H1 (cell line): ENCODE measurements around the gene APOC4. TPM values are rescaled to one million over a fixed set of nuclear protein-coding genes. Genes with fewer than 3 reads are reported as not detected.
A peak's percentile ranks its signal among the peaks of the same experiment; 100 is the strongest.

ENCODE experiments used
- CTCF ChIA-PET: fragments of 300-600 bp; sonication (Branson Sonifier 250); formaldehyde crosslinking; loops from one replicate; lab custom pipeline; 2021; ENCODE audit not compliant: partially characterized antibody; lab: Charles Lee
- POLR2A ChIA-PET: fragments of 300-600 bp; sonication (Branson Sonifier 250); formaldehyde crosslinking; loops from one replicate; lab custom pipeline; 2021; ENCODE audit warnings: inconsistent platforms; ENCODE audit not compliant: partially characterized antibody; lab: Charles Lee
- DNase-seq, 2 experiments: peaks; one replicate each; pipeline versions ENCODE4 v3.0.0 to v3.0.0-alpha.2; 2010 to 2022; ENCODE audit warnings: low spot score in 2 of 2, low read depth in 1 of 2, mixed read lengths in 1 of 2
- FAIRE-seq: peaks from 2 replicates; lab custom pipeline; 2011; peaks lifted over from hg19 to GRCh38; lab: Jason Lieb, UNC
- H2AFZ ChIP-seq: 2 replicates; pipeline ENCODE4 v1.8.1; 2012; ENCODE audit warnings: low read length, inconsistent platforms
- H2AK5ac ChIP-seq: 2 replicates; pipeline ENCODE4 v1.6.1; 2013; ENCODE audit warnings: low read depth, low read length
- H2BK120ac ChIP-seq: replicated peaks from 2 replicates; pipeline ENCODE3; 2013; ENCODE audit warnings: low read depth, low read length, inconsistent platforms
- H2BK12ac ChIP-seq: 2 replicates; pipeline ENCODE4 v1.6.1; 2013; ENCODE audit warnings: low read depth, low read length
- H2BK15ac ChIP-seq: 2 replicates; pipeline ENCODE4 v1.6.1; 2013; ENCODE audit warnings: low read length
- H2BK20ac ChIP-seq: 2 replicates; pipeline ENCODE4 v1.6.1; 2013; ENCODE audit warnings: low read length
- H2BK5ac ChIP-seq: 2 replicates; pipeline ENCODE4 v1.6.1; 2013; ENCODE audit warnings: low read depth, low read length
- H3K14ac ChIP-seq: 2 replicates; pipeline ENCODE4 v1.6.1; 2013; ENCODE audit warnings: inconsistent platforms; ENCODE audit not compliant: insufficient read length
- H3K18ac ChIP-seq: 2 replicates; pipeline ENCODE4 v1.6.1; 2013; ENCODE audit warnings: low read length; ENCODE audit errors: extremely low read depth
- H3K23ac ChIP-seq: 2 replicates; pipeline ENCODE4 v1.6.1; 2013; ENCODE audit warnings: inconsistent platforms; ENCODE audit not compliant: insufficient read length
- H3K23me2 ChIP-seq: 2 replicates; pipeline ENCODE4 v1.6.1; 2013; ENCODE audit warnings: low read depth, low read length
- H3K27ac ChIP-seq: 2 replicates; pipeline ENCODE4 v1.6.1; 2011; ENCODE audit warnings: low read depth, low read length, inconsistent platforms
- H3K27me3 ChIP-seq, 4 experiments: replicated peaks in 1 of 4; 1 replicate in 1 of 4; 2 replicates in 3 of 4; pipeline versions ENCODE4 v1.6.1 to v1.8.1; 2011 to 2013; ENCODE audit warnings: low read length in 3 of 4, mild to moderate bottlenecking in 3 of 4, inconsistent platforms in 2 of 4, mixed read lengths in 2 of 4, moderate library complexity in 1 of 4; ENCODE audit not compliant: control insufficient read depth in 3 of 4, insufficient read depth in 3 of 4; ENCODE audit errors: extremely low read depth in 1 of 4
- H3K36me3 ChIP-seq, 4 experiments: 2 replicates each; pipeline versions ENCODE4 v1.6.1 to v1.8.1; 2011 to 2013; ENCODE audit warnings: mild to moderate bottlenecking in 4 of 4, low read length in 3 of 4, moderate library complexity in 2 of 4, control low read depth in 1 of 4, inconsistent platforms in 1 of 4; ENCODE audit not compliant: insufficient read depth in 4 of 4, control insufficient read depth in 2 of 4
- H3K4ac ChIP-seq: replicated peaks from 2 replicates; pipeline ENCODE3; 2013; ENCODE audit warnings: low read length, low read depth, mixed read lengths, inconsistent platforms; ENCODE audit not compliant: insufficient read length
- H3K4me1 ChIP-seq, 4 experiments: replicated peaks in 1 of 4; 1 replicate in 1 of 4; 2 replicates in 3 of 4; pipeline versions ENCODE4 v1.6.1 to v1.8.1; 2011 to 2013; ENCODE audit warnings: low read length in 3 of 4, inconsistent platforms in 2 of 4, mixed read lengths in 1 of 4; ENCODE audit not compliant: insufficient read depth in 4 of 4, control insufficient read depth in 3 of 4
- H3K4me2 ChIP-seq, 2 experiments: 2 replicates each; pipeline versions ENCODE4 v1.6.1 to v1.8.1; 2011 to 2013; ENCODE audit warnings: low read depth in 2 of 2, low read length in 2 of 2, control low read depth in 1 of 2, inconsistent platforms in 1 of 2, mild to moderate bottlenecking in 1 of 2; ENCODE audit not compliant: insufficient read depth in 1 of 2
- H3K4me3 ChIP-seq, 4 experiments: fragments of 200-600, 300-600 bp in 1 of 4; sonication (generic), shearing (Covaris generic), sonication (Bioruptor Twin) in 1 of 4; 2 replicates each; pipeline versions ENCODE4 v1.5.1 to v1.8.1; 2011 to 2016; ENCODE audit warnings: low read length in 4 of 4, low read depth in 3 of 4, control low read depth in 2 of 4, inconsistent platforms in 2 of 4, mild to moderate bottlenecking in 2 of 4, mixed read lengths in 1 of 4, moderate library complexity in 1 of 4; ENCODE audit not compliant: insufficient read depth in 2 of 4; ENCODE audit errors: extremely low read depth in 1 of 4
- H3K56ac ChIP-seq: replicated peaks from 2 replicates; pipeline ENCODE3; 2013; ENCODE audit warnings: low read depth, mild to moderate bottlenecking, mixed read lengths, low read length, inconsistent platforms; ENCODE audit not compliant: insufficient read length
- H3K79me1 ChIP-seq: 2 replicates; pipeline ENCODE4 v1.6.1; 2013; ENCODE audit warnings: low read depth, low read length, control low read depth
- H3K79me2 ChIP-seq, 2 experiments: 2 replicates each; pipeline versions ENCODE4 v1.6.1 to v1.8.1; 2012 to 2013; ENCODE audit warnings: low read length in 2 of 2, mild to moderate bottlenecking in 2 of 2, inconsistent platforms in 1 of 2; ENCODE audit not compliant: insufficient read depth in 2 of 2, control insufficient read depth in 1 of 2
- H3K9ac ChIP-seq, 4 experiments: replicated peaks in 1 of 4; 1 replicate in 1 of 4; 2 replicates in 3 of 4; pipeline versions ENCODE4 v1.6.1 to v1.8.1; 2011 to 2013; ENCODE audit warnings: low read depth in 3 of 4, low read length in 3 of 4, control low read depth in 2 of 4, mild to moderate bottlenecking in 2 of 4, moderate library complexity in 2 of 4, inconsistent platforms in 1 of 4; ENCODE audit errors: extremely low read depth in 1 of 4
- H3K9me3 ChIP-seq, 2 experiments: 2 replicates each; pipeline versions ENCODE4 v1.6.1 to v1.8.1; 2012 to 2013; ENCODE audit warnings: mild to moderate bottlenecking in 2 of 2, moderate library complexity in 2 of 2, control low read depth in 1 of 2, inconsistent platforms in 1 of 2, low read depth in 1 of 2, low read length in 1 of 2, mixed read lengths in 1 of 2; ENCODE audit not compliant: insufficient read depth in 2 of 2
- H4K20me1 ChIP-seq, 2 experiments: replicated peaks in 1 of 2; 2 replicates each; pipeline versions ENCODE3 to v1.8.1; 2011 to 2013; ENCODE audit warnings: inconsistent platforms in 2 of 2, low read length in 2 of 2, mild to moderate bottlenecking in 1 of 2; ENCODE audit not compliant: insufficient read depth in 2 of 2, control insufficient read depth in 1 of 2
- H4K5ac ChIP-seq: 2 replicates; pipeline ENCODE4 v1.6.1; 2013; ENCODE audit warnings: low read length, low read depth, mixed read lengths, inconsistent platforms; ENCODE audit not compliant: insufficient read length
- H4K8ac ChIP-seq: 2 replicates; pipeline ENCODE4 v1.8.0; 2013; ENCODE audit warnings: mild to moderate bottlenecking, moderate library complexity, low read length, inconsistent platforms; ENCODE audit not compliant: insufficient read depth; ENCODE audit errors: extremely low read depth
- H4K91ac ChIP-seq: replicated peaks from 2 replicates; pipeline ENCODE3; 2013; ENCODE audit warnings: low read length, mixed read lengths, inconsistent platforms; ENCODE audit not compliant: insufficient read length
- GABPA ChIP-seq: IDR thresholded peaks from 2 replicates; pipeline ENCODE4 v1.6.1; 2011; ENCODE audit warnings: mild to moderate bottlenecking, low read length, moderate library complexity, borderline replicate concordance; ENCODE audit not compliant: insufficient read depth
- POLR2AphosphoS5 ChIP-seq: IDR thresholded peaks from 2 replicates; pipeline ENCODE4 v1.6.1; 2011; ENCODE audit warnings: low read depth, low read length
- WGBS, 2 experiments: shearing (Covaris generic) in 1 of 2; methylation state at CpG; one replicate each; pipeline versions ENCODE4 v1.1.6 to v1.1.7; 2013 to 2015; ENCODE audit warnings: low lambda C conversion rate in 2 of 2, mixed read lengths in 2 of 2, inconsistent platforms in 1 of 2, low coverage in 1 of 2, missing lambda C conversion rate in 1 of 2; ENCODE audit not compliant: insufficient replicate concordance in 2 of 2, insufficient coverage in 1 of 2, insufficient read length in 1 of 2; ENCODE audit errors: extremely low coverage in 1 of 2, missing lambda C conversion rate in 1 of 2; 5-methylcytosine and 5-hydroxymethylcytosine counted together
- polyA plus RNA-seq, 7 experiments: library from polyadenylated mRNA; depleted of rRNA in 3 of 7; stranded (reverse) in 5 of 7; unstranded in 2 of 7; fragments of >200 nt in 5 of 7; fragments of 200-250 nt in 2 of 7; gene quantifications; 1 replicate in 5 of 7; 2 replicates in 1 of 7; 4 replicates in 1 of 7; pipeline versions ENCODE4 v1.2.1 to v1.2.3, GENCODE V29; 2011 to 2013; ENCODE audit warnings: missing spikeins in 2 of 7, mixed read lengths in 2 of 7
- total RNA-seq: library from RNA; stranded (reverse); fragmentation: NEBNext Ultra II Directional; extraction: Animal tissue kit (Norgen Biotek cat#: 25700); gene quantifications from 2 replicates; pipeline ENCODE4 v1.2.1, GENCODE V29; 2021

The APOC4 gene
- total and polyA plus RNA-seq, 2 of the 8 experiments (the other 6 are each of a cell fraction or from before 2014, with no cell fraction given): not detected

DNA sequence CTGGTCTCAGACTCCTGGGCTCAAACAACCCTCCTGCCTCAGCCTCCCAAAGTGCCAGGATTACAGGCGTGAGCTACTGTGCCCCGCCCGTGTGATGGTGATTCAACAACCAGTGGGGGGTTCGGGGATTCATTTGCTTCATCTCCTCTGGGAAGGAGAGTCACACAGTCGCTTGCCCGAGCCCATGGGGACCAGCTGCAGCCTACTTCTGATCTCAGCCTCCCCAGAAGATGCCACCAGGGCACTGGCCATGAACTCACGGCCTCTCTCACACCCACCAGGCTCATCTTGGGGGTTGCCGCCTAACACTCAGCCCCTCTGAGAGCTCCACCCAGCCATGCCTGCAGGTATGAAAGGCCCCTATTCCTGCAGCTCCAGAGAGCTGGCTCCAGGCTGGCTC lies 44.2 kb upstream of the APOC4 start:
- Histone ChIP-seq H3K56ac (no peak overlapping the region), H4K20me1 (peaks cover 9 to 36% of the 10 kb centered on the region in 2 experiments), H2AFZ (no peak overlapping the region), H3K4me2 (no peak overlapping the region), H3K14ac (no peak overlapping the region), H3K79me1 (peaks cover 13% of the 10 kb centered on the region), H4K91ac (no peak overlapping the region), H2BK5ac (no peak overlapping the region), H2BK20ac (no peak overlapping the region)
- WGBS, 2 experiments: 90% methylated on average over 8 of the region's 8 CpGs; no CpG with 5 or more reads in 1 of the 2 experiments
- POLR2A ChIA-PET: interaction anchor here (0.6 to 9.8 kb wide), 8 partner anchors 8 to 89 kb away, joined by 3 to 247 read pairs (median 4); partner anchors contain the start of genes APOE, NECTIN2 and TOMM40
- TF ChIP-seq POLR2AphosphoS5 (peak; percentile 61; the same call in 1 of the 2 replicates), GABPA (no peak)
- TF ChIP-seq, all 59 proteins: peak for 1
- FAIRE-seq: no peak
- Histone ChIP-seq H4K5ac (no peak overlapping the region), H3K9me3 (no peaks in the 10 kb centered on the region), H4K8ac (no peak overlapping the region), H2BK12ac (no peak overlapping the region), H3K23ac (no peak overlapping the region), H2AK5ac (no peak overlapping the region), H2BK120ac (no peak overlapping the region), H3K23me2 (no peaks in the 10 kb centered on the region), H3K18ac (no peak overlapping the region), H3K4me1 (no peaks in the 10 kb centered on the region), H3K4ac (no peak overlapping the region), H2BK15ac (no peak overlapping the region), H3K27ac (no peak overlapping the region), H3K4me3 (no peak overlapping the region), H3K79me2 (peaks cover 0 to 28% of the 10 kb centered on the region in 2 experiments; a peak in 2 of 4 replicates), H3K27me3 (no peaks in the 10 kb centered on the region), H3K36me3 (peaks cover 42 to 72% (median 67%) of the 10 kb centered on the region in 4 experiments), H3K9ac (no peak overlapping the region)
- CTCF ChIA-PET: interaction anchor here (0.6 to 1.3 kb wide), 5 partner anchors 40 to 1682 kb away, joined by 3 to 4 read pairs (median 3); no protein-coding TSS in a partner anchor
- no peak for DNase-seq
